Measurements from ENCODE around the gene CREBZF.
"Not testable (repeated sequence)": the region's sequence is repeated elsewhere in the genome, so short reads cannot be mapped to it uniquely, and the experiment has no call there.

GRCh38 chr11:85670949-85671663 lies 6.2 kb upstream of the CREBZF start:
- not testable (repeated sequence) for TF ChIP-seq CTCF (IDR thresholded peaks at IDR 0.05; ENCODE audit: low read length); EZH2 (IDR thresholded peaks at IDR 0.05; ENCODE audit: borderline replicate concordance, low read length)
